SK-N-SH (cell line): ENCODE measurements around the gene FERMT2.

ENCODE experiments used
- CHD2 ChIP-seq: fragments of 150-350 bp; IDR thresholded peaks from 2 replicates; pipeline ENCODE4 v1.6.1; 2018; ENCODE audit warnings: low read length; ENCODE audit not compliant: partially characterized antibody
- CTCF ChIP-seq: fragments of 200-600 bp; sonication (generic); IDR thresholded peaks from 2 replicates; pipeline ENCODE4 v1.6.1; 2017; ENCODE audit warnings: antibody characterized with exemption, mild to moderate bottlenecking, moderate library complexity
- EP300 ChIP-seq, 2 experiments: IDR thresholded peaks; 2 replicates each; pipeline versions ENCODE4 v1.4.0 to v1.6.1; 2012; ENCODE audit warnings: borderline replicate concordance in 1 of 2, low read depth in 1 of 2, low read length in 1 of 2
- EZH2phosphoT487 ChIP-seq: fragments of 200-600 bp; sonication (generic); IDR thresholded peaks from 2 replicates; pipeline ENCODE4 v1.6.1; 2017; ENCODE audit warnings: low read depth, mixed run types, mild to moderate bottlenecking, antibody characterized with exemption, moderate library complexity, borderline replicate concordance
- IRF3 ChIP-seq: fragments of 150-350 bp; IDR thresholded peaks from 2 replicates; pipeline ENCODE4 v1.6.1; 2016; ENCODE audit warnings: mild to moderate bottlenecking, low read depth, low read length
- JUND ChIP-seq: IDR thresholded peaks from 2 replicates; pipeline ENCODE4 v1.4.0; 2012
- MAX ChIP-seq: IDR thresholded peaks from 2 replicates; pipeline ENCODE4 v1.4.0; 2012; ENCODE audit warnings: low read depth
- POLR2AphosphoS5 ChIP-seq: IDR thresholded peaks from 2 replicates; pipeline ENCODE4 v1.6.1; 2012; ENCODE audit warnings: low read depth, low read length
- RFX5 ChIP-seq: IDR thresholded peaks from 2 replicates; pipeline ENCODE4 v1.6.1; 2012; ENCODE audit warnings: mild to moderate bottlenecking, improper control_type of control experiment, low read length
- SIN3A ChIP-seq: IDR thresholded peaks from 2 replicates; pipeline ENCODE4 v1.6.1; 2012; ENCODE audit warnings: low read depth, mild to moderate bottlenecking, low read length, moderate library complexity, borderline replicate concordance
- TEAD4 ChIP-seq: IDR thresholded peaks from 2 replicates; pipeline ENCODE4 v1.4.0; 2012; ENCODE audit warnings: mild to moderate bottlenecking, borderline replicate concordance; ENCODE audit not compliant: insufficient read depth
- ZBTB33 ChIP-seq: IDR thresholded peaks from 2 replicates; pipeline ENCODE4 v1.4.0; 2012; ENCODE audit warnings: low read depth, borderline replicate concordance

- TF ChIP-seq MAX: no peak
- TF ChIP-seq RFX5: no peak
- TF ChIP-seq CTCF: no peak
- TF ChIP-seq IRF3: no peak
- no peak for TF ChIP-seq POLR2AphosphoS5
- no peak for TF ChIP-seq TEAD4
- TF ChIP-seq EZH2phosphoT487: no peak
- no peak for TF ChIP-seq EP300 (IDR thresholded peaks at IDR 0.05; ENCODE audit: borderline replicate concordance in 1 of 2, low read depth in 1 of 2, low read length in 1 of 2)
- no peak for TF ChIP-seq CHD2
- no peak for TF ChIP-seq ZBTB33
- no peak for TF ChIP-seq SIN3A
- TF ChIP-seq JUND: no peak
These were observed 33.1 kb downstream of the FERMT2 start for GRCh38 chr14:52917735-52918134.
